ENCODE measurements around the gene TTC21B.

DNA sequence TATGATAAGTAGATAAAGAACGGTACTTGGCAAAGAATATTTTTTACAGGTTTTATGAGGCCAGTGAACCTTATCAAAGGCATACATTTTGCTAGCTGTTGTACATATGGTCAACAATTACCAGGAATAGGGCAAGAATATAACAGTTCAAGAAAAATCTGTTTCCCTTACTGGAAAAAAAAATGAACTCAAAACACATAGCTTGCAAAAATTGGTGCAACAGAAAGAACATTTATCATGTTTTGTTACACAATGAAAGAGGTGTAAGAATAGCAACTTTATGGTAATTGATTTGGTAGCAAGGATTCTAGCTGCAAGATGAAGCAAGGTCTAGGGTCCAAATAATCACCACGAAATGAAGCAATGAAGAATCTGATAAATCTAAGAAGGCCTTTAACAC lies 41.6 kb downstream of the TTC21B start:
- no peak for TF ChIP-seq EZH2 (IDR thresholded peaks at IDR 0.05; ENCODE audit: low read depth)
- TF ChIP-seq, protein P1, sequence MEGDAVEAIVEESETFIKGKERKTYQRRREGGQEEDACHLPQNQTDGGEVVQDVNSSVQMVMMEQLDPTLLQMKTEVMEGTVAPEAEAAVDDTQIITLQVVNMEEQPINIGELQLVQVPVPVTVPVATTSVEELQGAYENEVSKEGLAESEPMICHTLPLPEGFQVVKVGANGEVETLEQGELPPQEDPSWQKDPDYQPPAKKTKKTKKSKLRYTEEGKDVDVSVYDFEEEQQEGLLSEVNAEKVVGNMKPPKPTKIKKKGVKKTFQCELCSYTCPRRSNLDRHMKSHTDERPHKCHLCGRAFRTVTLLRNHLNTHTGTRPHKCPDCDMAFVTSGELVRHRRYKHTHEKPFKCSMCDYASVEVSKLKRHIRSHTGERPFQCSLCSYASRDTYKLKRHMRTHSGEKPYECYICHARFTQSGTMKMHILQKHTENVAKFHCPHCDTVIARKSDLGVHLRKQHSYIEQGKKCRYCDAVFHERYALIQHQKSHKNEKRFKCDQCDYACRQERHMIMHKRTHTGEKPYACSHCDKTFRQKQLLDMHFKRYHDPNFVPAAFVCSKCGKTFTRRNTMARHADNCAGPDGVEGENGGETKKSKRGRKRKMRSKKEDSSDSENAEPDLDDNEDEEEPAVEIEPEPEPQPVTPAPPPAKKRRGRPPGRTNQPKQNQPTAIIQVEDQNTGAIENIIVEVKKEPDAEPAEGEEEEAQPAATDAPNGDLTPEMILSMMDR (conservative IDR thresholded peaks at IDR 0.05), result no peak

All from PC-9 (cell line).